Ovary (tissue), 3 donors: ENCODE data around the gene CDC42BPB.

ENCODE experiments used
- POLR2A ChIP-seq: fragments of 450-650 bp; IDR thresholded peaks from one replicate; pipeline ENCODE4 v1.6.1; 2017; ENCODE audit warnings: antibody characterized with exemption, mild to moderate bottlenecking, moderate library complexity
- TF ChIP-seq, protein P1 (sequence below), 3 donors: fragments of 450-650 bp in 2 of 3; fragments of 200-600 bp in 1 of 3; IDR thresholded peaks; one replicate each; pipeline versions ENCODE4 v1.5.1 to v1.8.0; 2016 to 2022; ENCODE audit warnings: antibody characterized with exemption in 3 of 3, mild to moderate bottlenecking in 1 of 3
- donor health status: DM: no; HTN: no; CAD: no.

DNA sequence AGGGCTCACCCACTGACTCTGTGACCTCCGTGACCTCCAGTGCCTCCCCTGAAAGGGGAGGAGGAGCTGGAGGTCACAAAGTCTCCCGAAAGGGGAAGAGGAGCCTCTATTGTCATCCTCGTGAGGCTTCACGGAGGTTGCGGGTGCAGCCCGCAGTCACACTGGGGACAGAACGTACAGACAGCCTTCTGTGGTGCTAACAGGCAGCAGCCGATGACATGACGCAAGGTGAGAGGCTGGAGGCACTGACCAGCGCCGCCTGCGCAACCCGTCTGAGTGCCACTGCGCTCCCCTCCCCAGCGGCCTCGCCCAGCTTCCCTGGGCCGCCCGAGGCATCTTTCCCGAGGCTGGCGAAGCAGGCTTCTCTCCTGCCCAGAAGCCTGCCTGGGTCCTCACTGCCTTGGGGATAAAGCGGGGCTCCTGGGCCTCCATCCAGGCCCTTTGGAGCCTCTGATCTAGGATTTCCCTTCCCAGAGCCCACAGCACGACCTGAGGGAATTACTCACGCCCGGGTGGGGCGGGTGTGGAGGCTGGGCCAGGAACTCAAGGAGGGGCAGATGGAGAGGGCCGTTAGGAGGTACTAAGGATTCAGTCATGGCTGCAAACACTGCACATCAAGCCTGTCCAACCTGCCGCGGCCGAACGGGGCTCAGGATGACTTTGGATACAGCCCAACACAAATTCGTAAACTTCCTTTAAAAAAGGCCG, 14.3 kb upstream of the CDC42BPB start:
- TF ChIP-seq, protein P1, sequence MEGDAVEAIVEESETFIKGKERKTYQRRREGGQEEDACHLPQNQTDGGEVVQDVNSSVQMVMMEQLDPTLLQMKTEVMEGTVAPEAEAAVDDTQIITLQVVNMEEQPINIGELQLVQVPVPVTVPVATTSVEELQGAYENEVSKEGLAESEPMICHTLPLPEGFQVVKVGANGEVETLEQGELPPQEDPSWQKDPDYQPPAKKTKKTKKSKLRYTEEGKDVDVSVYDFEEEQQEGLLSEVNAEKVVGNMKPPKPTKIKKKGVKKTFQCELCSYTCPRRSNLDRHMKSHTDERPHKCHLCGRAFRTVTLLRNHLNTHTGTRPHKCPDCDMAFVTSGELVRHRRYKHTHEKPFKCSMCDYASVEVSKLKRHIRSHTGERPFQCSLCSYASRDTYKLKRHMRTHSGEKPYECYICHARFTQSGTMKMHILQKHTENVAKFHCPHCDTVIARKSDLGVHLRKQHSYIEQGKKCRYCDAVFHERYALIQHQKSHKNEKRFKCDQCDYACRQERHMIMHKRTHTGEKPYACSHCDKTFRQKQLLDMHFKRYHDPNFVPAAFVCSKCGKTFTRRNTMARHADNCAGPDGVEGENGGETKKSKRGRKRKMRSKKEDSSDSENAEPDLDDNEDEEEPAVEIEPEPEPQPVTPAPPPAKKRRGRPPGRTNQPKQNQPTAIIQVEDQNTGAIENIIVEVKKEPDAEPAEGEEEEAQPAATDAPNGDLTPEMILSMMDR (IDR thresholded peaks at IDR 0.05) = no peak
- TF ChIP-seq POLR2A = no peak
